22Rv1 (cell line): ENCODE results near the gene FGF11.

Experiments
- ZFX ChIP-seq: fragments of 450-650 bp; IDR thresholded peaks from 2 replicates; pipeline ENCODE4 v1.6.1; 2017; ENCODE audit warnings: antibody characterized with exemption, borderline replicate concordance
- TF ChIP-seq, protein P1 (sequence below): fragments of 450-650 bp; IDR thresholded peaks from 2 replicates; pipeline ENCODE4 v1.5.1; 2017; ENCODE audit warnings: mild to moderate bottlenecking

DNA sequence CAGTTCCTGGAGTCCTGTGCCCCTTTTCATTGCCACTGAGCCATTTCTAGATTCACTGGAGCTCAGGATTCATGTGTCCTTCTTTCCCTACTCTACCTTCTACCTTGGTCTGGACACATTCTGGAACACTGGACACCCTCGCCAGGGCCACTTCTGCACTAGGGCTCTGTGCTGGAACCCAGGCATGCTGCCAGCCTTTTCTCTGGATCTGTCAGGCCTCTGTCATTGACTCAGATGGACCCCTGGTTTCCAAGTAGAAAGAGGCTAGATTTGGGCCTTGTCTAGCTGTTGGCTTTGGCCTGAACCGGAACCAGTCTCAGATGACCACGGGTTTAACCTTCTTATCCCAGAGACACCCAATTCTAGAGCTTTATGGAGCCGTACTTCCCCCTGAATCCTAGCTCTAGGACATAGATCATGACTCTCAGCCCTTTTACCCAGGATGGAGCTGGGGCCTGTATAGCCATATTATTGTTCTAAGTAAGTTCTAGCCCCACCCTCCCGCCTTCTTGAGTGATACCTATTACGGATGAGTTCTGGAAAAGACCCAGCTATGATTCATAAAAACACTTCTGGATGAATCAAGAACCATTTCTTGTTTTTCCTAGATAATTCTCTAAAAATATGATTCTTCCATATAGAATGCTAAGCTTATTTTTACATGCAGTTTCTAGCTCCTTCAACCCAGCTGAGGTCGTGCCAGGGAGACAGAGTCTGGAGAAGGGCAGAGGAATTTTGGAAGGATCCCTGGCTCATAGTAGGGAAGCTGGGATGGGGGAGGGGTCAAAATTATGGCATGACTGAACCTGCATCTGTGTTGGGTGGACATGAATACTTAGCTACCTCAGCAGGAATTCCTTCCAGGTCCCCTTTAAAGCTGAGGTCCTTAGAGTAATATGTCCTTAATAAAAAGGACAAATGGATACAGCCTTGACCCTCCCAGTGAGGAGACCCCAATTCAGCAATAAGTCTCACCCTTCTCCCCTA lies 4.5 kb downstream of the FGF11 start:
- TF ChIP-seq, protein P1, sequence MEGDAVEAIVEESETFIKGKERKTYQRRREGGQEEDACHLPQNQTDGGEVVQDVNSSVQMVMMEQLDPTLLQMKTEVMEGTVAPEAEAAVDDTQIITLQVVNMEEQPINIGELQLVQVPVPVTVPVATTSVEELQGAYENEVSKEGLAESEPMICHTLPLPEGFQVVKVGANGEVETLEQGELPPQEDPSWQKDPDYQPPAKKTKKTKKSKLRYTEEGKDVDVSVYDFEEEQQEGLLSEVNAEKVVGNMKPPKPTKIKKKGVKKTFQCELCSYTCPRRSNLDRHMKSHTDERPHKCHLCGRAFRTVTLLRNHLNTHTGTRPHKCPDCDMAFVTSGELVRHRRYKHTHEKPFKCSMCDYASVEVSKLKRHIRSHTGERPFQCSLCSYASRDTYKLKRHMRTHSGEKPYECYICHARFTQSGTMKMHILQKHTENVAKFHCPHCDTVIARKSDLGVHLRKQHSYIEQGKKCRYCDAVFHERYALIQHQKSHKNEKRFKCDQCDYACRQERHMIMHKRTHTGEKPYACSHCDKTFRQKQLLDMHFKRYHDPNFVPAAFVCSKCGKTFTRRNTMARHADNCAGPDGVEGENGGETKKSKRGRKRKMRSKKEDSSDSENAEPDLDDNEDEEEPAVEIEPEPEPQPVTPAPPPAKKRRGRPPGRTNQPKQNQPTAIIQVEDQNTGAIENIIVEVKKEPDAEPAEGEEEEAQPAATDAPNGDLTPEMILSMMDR = no peak
- TF ChIP-seq ZFX = no peak
